Fibroblast of skin of right quadriceps (primary cell): Measurements from ENCODE around the gene BRD7.
A peak's percentile ranks its signal among the peaks of the same experiment; 100 is the strongest.

ENCODE experiments used
- DNase-seq: peaks from one replicate; pipeline ENCODE4 v3.0.0-alpha.2; 2013

Gene BRD7

GRCh38 chr16:50318796-50319578, 49.8 kb downstream of the BRD7 start:
- no peak for DNase-seq

- DNase-seq = no peak
Measured at GRCh38 chr16:50316848-50317630, 51.7 kb downstream of the BRD7 start.

GRCh38 chr16:50316102-50316847, 52.5 kb downstream of the BRD7 start:
- no peak for DNase-seq

GRCh38 chr16:50315346-50315997, 53.3 kb downstream of the BRD7 start:
- DNase-seq = no peak

- no peak for DNase-seq
Measured at GRCh38 chr16:50314665-50315064, 54.1 kb downstream of the BRD7 start.

GRCh38 chr16:50313596-50314478, 55.0 kb downstream of the BRD7 start:
- peak; percentile 32 for DNase-seq

GRCh38 chr16:50311891-50312501, 56.8 kb downstream of the BRD7 start:
- no peak for DNase-seq

- DNase-seq = no peak
Measured at GRCh38 chr16:50311134-50311528, 57.7 kb downstream of the BRD7 start.

GRCh38 chr16:50310308-50311133, 58.3 kb downstream of the BRD7 start:
- no peak for DNase-seq

GRCh38 chr16:50309527-50310307, 59.1 kb downstream of the BRD7 start:
- no peak for DNase-seq

GRCh38 chr16:50309156-50309526, 59.6 kb downstream of the BRD7 start:
- DNase-seq = no peak

- DNase-seq = no peak
Measured at GRCh38 chr16:50308237-50308965, 60.4 kb downstream of the BRD7 start.

GRCh38 chr16:50306287-50306686, 62.5 kb downstream of the BRD7 start:
- no peak for DNase-seq

- DNase-seq = no peak
Measured at GRCh38 chr16:50305441-50306061, 63.2 kb downstream of the BRD7 start.

- DNase-seq = no peak
Measured at GRCh38 chr16:50304467-50305440, 64.0 kb downstream of the BRD7 start.

GRCh38 chr16:50303605-50304466, 65.0 kb downstream of the BRD7 start:
- DNase-seq = no peak
